Cardiac fibroblast (primary cell): ENCODE results near the gene BDH1.
A peak's percentile ranks its signal among the peaks of the same experiment; 100 is the strongest.

Source experiments
- DNase-seq, 2 donors: peaks; one replicate each; pipeline versions ENCODE4 v3.0.0 to v3.0.0-alpha.2; 2010; ENCODE audit warnings: low read depth in 2 of 2
- H3K4me3 ChIP-seq, 2 donors: replicated peaks in 1 of 2; 1 replicate in 1 of 2; 2 replicates in 1 of 2; pipeline ENCODE4 v1.5.1; 2011; ENCODE audit warnings: low read depth in 2 of 2, low read length in 2 of 2, mild to moderate bottlenecking in 2 of 2, moderate library complexity in 1 of 2
- TF ChIP-seq, protein P1 (sequence below): IDR thresholded peaks from one replicate; pipeline ENCODE4 v1.5.1; 2011; ENCODE audit warnings: low read depth, mild to moderate bottlenecking, low read length, inconsistent platforms

BDH1 gene

DNA sequence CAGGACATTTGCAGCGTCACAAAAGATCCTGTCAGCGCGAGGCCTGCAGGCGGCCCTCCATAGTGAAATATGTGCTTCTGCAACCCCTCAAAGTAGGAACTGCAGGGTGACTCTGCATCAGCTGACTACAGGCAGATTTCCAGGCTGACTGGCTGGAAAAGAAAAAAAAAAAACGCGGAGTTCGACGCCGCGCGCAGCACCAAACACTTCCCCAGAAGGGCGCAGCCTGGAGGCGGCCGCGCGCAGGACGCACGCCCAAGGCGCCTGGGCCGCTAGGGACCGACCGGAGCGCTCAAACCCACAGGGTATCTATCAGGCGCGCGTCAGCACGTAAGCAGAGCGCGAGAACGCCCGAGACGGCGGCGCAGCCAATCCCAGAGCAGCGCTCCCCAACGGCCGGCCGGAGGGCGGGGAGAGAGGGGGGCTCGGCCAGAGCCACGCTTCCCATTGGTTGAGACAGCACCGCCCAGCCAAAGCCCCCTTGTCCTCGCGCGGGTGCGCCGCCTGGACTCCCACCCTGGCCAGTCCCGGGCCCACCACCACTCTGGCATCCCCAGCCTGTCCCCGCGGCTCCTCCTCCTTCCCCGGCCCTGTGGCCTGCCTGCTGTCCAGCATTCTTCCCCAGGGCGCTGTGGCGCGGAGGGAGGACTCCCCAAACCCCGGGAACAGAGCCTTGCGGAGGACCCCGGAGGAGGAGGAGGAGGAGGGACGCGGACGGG is 1.0 kb downstream of the BDH1 start:
- TF ChIP-seq, protein P1, sequence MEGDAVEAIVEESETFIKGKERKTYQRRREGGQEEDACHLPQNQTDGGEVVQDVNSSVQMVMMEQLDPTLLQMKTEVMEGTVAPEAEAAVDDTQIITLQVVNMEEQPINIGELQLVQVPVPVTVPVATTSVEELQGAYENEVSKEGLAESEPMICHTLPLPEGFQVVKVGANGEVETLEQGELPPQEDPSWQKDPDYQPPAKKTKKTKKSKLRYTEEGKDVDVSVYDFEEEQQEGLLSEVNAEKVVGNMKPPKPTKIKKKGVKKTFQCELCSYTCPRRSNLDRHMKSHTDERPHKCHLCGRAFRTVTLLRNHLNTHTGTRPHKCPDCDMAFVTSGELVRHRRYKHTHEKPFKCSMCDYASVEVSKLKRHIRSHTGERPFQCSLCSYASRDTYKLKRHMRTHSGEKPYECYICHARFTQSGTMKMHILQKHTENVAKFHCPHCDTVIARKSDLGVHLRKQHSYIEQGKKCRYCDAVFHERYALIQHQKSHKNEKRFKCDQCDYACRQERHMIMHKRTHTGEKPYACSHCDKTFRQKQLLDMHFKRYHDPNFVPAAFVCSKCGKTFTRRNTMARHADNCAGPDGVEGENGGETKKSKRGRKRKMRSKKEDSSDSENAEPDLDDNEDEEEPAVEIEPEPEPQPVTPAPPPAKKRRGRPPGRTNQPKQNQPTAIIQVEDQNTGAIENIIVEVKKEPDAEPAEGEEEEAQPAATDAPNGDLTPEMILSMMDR, result peak; percentile 58
- DNase-seq, result peak; percentile 97 to 98
- H3K4me3 ChIP-seq, result peak overlapping the region; percentile 82 to 88

DNA sequence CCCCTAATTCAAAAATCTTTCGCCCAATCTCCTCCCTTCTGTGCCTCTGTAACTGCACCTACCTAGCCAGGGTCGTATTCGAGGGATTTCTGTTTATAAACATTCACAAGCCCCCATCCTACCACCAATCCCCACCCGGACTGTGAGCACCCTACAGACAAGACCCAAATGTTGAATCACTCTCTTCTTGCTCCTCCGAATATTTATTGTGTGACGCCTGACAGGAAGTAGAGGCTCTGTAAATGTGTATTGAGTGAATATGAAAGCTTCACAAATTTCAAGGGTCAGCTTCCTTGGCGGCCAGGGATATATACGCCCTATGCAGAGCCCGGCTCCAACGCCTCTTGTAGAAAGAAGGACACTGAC is 1.6 kb downstream of the BDH1 start:
- TF ChIP-seq, protein P1, result no peak
- H3K4me3 ChIP-seq, result peak overlapping the region; percentile 38 to 82
- no peak for DNase-seq

DNA sequence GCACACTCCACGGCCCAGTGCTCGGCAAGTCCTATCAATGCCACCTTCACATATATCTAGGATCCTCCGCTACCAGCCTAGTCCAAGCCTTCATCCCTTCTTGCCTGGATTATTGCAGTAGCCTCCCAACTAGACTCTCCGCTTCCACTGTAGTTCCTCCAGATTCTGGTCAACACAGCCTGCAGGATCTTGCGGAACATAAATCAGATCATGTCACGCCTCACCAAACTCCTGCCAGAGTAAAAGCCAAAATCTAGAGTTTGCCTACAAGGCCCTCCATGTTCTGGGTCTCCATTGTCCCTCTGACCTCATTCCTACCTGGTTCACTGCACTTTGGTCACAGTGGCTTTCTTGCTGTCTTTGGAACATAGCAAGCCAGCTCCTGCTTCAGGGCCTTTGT is 3.6 kb downstream of the BDH1 start:
- H3K4me3 ChIP-seq, result no peak overlapping the region
- TF ChIP-seq, protein P1, result no peak
- DNase-seq, result no peak

DNA sequence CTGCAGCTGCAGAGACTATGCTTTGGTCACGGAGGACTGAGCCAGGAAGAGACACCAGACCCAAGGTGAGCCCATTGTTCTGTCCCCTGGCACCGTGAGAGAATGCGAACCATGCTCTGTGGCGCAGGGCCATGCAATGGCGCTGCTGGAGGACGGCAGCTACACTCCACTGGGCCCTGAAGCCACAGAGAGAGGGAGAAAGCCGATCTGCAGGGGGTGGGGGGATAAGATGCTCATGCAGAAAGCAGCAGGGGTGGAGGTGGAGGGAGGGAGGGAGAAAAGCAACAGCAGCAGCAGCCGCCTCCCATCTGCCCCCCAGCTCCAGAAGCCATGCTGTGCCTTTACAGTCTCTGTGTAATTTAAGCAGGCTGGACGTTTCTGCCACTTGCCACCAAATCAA is 5.3 kb downstream of the BDH1 start:
- H3K4me3 ChIP-seq, result no peak overlapping the region
- TF ChIP-seq, protein P1, result no peak
- DNase-seq, result no peak

DNA sequence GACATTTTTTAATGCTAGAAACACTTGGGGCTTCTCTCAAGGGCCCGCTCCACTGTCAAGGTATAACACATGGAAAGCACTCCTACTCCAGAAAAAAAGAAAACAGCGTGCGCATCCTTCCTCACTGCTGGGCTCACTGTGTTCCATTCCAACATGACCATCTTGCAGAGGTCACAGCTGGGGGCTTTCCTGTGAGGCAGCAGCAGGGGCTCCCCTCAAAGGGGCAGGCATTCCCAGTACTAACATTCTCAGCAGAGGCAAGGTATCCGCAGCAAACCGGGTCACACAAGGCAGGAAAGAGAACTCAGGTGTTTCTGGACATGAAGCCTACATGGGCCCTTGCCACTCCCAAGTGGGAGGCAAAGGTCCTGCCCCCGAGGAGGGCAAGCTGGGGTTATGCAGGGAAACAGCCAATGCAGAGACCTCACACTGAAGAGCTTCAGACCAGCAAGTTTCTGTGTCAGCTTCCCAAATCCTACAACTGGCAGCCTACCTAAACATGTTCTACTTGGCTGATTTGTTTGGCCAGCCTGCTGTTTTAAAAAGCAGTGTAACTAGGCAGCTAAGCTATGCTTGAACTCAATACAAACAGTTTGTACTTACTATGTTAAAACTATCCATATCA is 6.4 kb downstream of the BDH1 start:
- DNase-seq, result no peak
- TF ChIP-seq, protein P1, result no peak

DNA sequence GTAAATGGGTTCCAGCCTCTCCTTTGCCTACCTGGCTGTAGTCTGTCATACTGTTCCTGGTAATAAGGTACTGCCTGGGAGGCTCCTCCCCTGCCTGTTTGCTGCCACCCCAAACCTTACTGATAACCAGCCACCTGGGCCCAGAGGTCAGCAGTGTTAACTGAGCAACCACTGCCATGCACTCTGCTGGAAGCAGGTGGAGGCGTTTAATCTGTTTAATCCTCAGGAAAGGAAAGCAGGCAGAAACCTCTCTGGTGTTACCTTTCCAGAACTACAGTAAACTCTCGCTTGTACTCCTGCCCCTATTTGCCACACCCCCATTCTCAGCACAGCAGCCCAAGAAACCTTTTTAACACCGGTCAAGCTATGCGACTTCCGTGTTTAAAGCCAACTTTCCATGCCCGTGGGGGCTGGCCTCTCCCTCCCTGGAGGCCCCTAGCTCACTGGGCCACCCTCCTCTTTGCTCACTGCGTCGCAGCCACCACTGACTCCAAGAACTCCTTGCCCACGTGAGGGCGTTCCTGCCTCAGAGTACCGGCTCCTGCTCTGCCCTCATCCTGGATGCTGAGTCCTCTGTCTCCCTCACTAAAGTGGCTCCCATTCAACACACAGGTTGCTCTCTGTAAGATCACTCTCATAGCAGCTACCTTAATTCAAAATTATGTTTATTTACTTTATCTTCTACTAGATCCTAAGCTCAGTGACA is 8.3 kb downstream of the BDH1 start:
- no peak overlapping the region for H3K4me3 ChIP-seq
- no peak for DNase-seq
- TF ChIP-seq, protein P1, result no peak

More for the DNA sequence above, 6.4 kb downstream of the BDH1 start:
- H3K4me3 ChIP-seq, result no peak overlapping the region
